ENCODE data around the gene VGLL1. TPM values are rescaled to one million over a fixed set of nuclear protein-coding genes. Genes with fewer than 3 reads are reported as not detected.

Gene VGLL1
- total and polyA plus RNA-seq, 4 donors = not detected

GRCh38 chrX:136523770-136524169, 8.2 kb upstream of the VGLL1 start:
- no peak overlapping the region for H3K4me3 ChIP-seq (ENCODE audit: low read depth in 1 of 3, low read length in 3 of 3)
- no peak overlapping the region for H3K27ac ChIP-seq (ENCODE audit: low read depth in 1 of 2, low read length in 2 of 2)
- TF ChIP-seq HNF4A (conservative IDR thresholded peaks at IDR 0.05) (no peak), YY1 (IDR thresholded peaks at IDR 0.05) (no peak), SP1 (IDR thresholded peaks at IDR 0.05) (no peak), ZBTB33 (IDR thresholded peaks at IDR 0.05) (no peak), RAD21 (IDR thresholded peaks at IDR 0.05) (no peak), EGR1 (IDR thresholded peaks at IDR 0.05; ENCODE audit: low read depth in 2 of 2) (no peak), REST (IDR thresholded peaks at IDR 0.05) (no peak), MAX (IDR thresholded peaks at IDR 0.05) (no peak), FOXA1 (IDR thresholded peaks at IDR 0.05) (no peak), HNF4G (IDR thresholded peaks at IDR 0.05) (no peak), ATF3 (IDR thresholded peaks at IDR 0.05) (no peak), NR2F2 (IDR thresholded peaks at IDR 0.05) (no peak)
- no peaks in the 10 kb centered on the region for H3K36me3 ChIP-seq (ENCODE audit: control insufficient read depth in 4 of 4, insufficient read depth in 3 of 4, low read depth in 1 of 4, low read length in 3 of 4)
- no peaks in the 10 kb centered on the region for H3K4me1 ChIP-seq (ENCODE audit: control insufficient read depth in 4 of 4, insufficient read depth in 4 of 4, low read length in 3 of 4)
- H3K9me3 ChIP-seq (ENCODE audit: control insufficient read depth in 4 of 4, low read length in 3 of 4) = no peaks in the 10 kb centered on the region
- DNase-seq (ENCODE audit: low spot score) = no peak
- H3K27me3 ChIP-seq (ENCODE audit: control insufficient read depth in 4 of 4, insufficient read depth in 4 of 4, low read length in 3 of 4) = no peaks in the 10 kb centered on the region
- no peak overlapping the region for H3K9ac ChIP-seq (ENCODE audit: low read depth in 1 of 2, low read length in 2 of 2)

- no peak overlapping the region for H3K9ac ChIP-seq (ENCODE audit: low read depth in 1 of 2, low read length in 2 of 2)
- no peak overlapping the region for H3K4me3 ChIP-seq (ENCODE audit: low read depth in 1 of 3, low read length in 3 of 3)
- DNase-seq (ENCODE audit: low spot score) = no peak
- H3K9me3 ChIP-seq (ENCODE audit: control insufficient read depth in 4 of 4, low read length in 3 of 4) = no peaks in the 10 kb centered on the region
- H3K27ac ChIP-seq (ENCODE audit: low read depth in 1 of 2, low read length in 2 of 2) = no peak overlapping the region
- 38% methylated on average over 2 of the region's 2 CpGs for WGBS
- H3K27me3 ChIP-seq (ENCODE audit: control insufficient read depth in 4 of 4, insufficient read depth in 4 of 4, low read length in 3 of 4) = no peaks in the 10 kb centered on the region
- H3K4me1 ChIP-seq (ENCODE audit: control insufficient read depth in 4 of 4, insufficient read depth in 4 of 4, low read length in 3 of 4) = no peaks in the 10 kb centered on the region
- no peak for TF ChIP-seq SP1 (IDR thresholded peaks at IDR 0.05)
- TF ChIP-seq JUND (IDR thresholded peaks at IDR 0.05) = peak; percentile 42 to 71
- H3K36me3 ChIP-seq (ENCODE audit: control insufficient read depth in 4 of 4, insufficient read depth in 3 of 4, low read depth in 1 of 4, low read length in 3 of 4) = no peaks in the 10 kb centered on the region
Measured at GRCh38 chrX:136525738-136526606, 6.0 kb upstream of the VGLL1 start.
